ENCODE data around the gene TPO. TPM values are rescaled to one million over a fixed set of nuclear protein-coding genes. Genes with fewer than 3 reads are reported as not detected.
"Not testable (repeated sequence)": the region's sequence is repeated elsewhere in the genome, so short reads cannot be mapped to it uniquely, and the experiment has no call there.

Gene TPO
- total RNA-seq: not detected in 2 replicates

DNA sequence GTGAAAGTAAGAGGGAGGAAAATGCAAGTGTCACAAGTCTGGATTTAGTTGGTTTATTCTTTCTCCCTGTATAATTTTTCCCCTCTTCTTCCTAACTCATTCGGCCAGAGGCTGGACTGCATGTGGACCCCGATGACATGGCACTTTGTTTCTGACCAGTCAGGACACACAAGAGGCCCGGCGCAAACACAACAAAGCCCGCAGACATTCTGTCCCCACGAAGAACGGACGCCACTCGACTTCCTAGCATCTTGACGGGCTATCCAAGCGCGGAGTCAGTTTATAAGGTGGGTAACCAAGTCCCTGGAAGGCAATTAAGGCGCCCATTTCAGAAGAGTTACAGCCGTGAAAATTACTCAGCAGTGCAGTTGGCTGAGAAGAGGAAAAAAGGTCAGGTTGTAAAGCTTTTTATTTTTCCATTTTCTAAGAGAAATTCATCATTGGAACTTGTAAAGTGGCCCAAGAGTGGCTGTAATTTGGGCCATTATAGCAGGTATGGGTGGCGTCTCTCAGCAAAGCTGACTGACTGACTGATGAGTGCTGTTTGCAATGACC, at the start of gene TPO:
TPO (plus strand) TSS at position 308 of the 555 bp plus-strand sequence. CDS start 946 bp downstream, outside the sequence.
- DNase-seq: no peak

DNA sequence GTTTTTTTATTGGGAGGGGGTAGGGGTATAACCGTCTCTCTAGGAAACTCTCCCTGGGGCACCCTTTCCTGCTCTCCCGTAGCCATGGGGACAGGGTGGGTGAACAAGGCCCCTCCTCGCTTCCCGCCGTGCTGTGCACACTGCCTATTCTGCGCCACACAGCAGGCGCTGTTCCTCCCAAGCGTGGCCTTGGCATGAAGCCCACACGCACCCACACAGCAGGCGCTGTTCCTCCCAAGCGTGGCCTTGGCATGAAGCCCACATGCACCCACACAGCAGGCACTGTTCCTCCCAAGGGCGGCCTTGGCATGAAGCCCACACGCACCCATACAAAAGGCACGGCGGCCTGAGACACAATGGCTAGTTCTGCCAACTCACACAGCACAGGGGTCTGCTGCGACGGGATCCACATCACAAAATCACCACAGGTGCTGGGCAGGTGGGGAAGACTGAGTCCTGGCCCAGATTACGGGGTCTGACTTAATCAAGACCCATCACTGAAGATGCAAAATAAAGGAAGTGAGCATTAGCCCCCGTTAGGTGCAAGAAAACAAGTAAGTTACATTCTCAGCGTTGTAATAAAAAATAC, 46.6 kb upstream of the TPO start:
- DNase-seq: no peak

DNA sequence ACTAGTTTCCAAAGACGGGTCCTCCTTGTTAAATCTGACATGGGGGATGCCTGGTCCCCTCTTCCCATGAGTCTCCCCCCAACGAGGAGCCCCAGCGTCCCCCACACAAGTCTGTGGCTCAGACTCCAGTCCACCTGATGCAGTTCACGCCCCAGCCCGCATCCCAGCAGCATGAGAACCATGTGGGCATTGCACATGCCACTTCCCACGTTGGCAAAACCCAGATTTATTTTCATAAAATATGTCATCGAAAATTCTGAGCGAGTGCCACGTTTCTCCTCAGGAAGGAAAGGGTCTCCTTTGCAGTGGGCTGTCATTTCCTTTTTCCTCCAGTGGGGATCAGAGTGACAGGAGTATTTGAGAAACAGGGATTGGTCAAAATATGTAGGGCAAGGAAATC, 45.7 kb upstream of the TPO start:
- DNase-seq: no peak

DNA sequence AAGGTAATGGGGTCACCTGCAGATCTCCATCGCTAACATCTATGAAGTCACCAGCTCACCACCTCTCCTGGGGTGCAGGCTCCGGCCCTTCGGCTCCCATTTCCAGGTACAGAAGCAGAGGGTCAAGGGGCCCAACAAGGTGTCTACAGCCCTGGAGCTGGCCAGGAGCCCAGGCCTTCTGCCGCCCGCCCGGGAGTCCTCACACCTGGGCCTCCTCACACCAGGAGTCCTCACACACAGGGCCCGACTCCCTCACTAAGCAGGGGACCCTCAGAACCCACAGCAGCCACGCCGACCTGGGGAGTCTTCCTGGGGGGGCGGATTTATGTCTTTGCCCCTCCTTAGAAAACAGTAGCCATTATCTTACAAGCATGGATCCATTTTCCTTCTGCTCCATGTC, 43.4 kb upstream of the TPO start:
- DNase-seq: no peak

DNA sequence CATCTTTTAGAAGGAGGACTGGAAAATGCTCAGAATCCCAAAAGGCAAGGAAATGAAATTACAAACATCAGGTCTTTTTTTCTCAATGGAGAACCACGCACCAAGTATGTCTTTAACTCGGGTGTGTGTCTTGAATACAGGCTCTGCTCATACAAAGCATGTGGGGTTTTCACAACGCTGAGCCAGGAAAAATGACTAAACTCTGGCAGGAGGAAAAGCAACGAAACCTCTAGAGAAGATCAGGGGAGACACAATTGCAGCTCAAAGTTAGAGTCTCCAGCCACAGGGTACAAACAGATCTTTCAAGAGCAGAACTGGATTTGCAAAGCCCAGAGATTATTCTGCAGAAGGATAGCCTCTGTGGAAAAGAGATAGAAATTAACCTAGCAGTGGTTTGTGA, 42.8 kb upstream of the TPO start:
- DNase-seq: no peak

DNA sequence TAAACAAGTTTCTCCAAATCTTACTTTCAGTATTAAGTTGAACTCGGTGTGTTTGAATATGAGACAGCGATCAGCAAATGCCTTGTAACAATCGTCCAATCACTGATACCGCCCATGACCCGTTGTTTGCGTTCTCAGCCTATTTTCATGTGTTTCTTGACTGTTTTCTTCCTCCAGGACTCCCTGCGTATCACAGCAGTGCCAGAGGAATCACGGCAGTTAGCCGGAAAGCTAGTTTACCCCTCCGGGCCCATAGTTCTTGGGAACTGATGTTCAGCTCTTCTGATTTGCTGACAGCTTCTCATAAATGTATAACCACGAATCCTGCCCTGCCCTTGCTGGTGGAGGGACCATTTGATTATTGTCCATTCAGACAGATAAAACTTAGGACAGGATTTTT, 42.2 kb upstream of the TPO start:
- DNase-seq: no peak

DNA sequence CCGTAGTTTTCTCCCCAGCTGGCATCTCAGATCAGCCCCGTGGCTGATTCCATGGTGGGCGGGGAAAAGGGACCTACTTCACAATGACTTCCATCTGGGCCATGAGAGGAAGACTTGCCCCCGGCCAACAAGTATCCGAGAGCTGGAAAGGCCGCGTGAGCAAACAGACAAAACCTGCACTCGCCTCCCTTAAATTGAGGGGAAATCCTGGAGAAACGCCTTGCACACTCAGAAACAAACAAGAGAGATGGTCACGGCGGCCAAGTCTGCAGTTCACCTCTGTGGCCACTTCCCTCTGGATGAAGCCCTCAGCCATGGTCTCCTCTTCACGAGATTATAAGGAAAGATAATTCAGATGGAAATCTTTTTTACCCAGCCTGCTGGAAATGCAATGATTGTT, 39.4 kb upstream of the TPO start:
- no peak for DNase-seq

DNA sequence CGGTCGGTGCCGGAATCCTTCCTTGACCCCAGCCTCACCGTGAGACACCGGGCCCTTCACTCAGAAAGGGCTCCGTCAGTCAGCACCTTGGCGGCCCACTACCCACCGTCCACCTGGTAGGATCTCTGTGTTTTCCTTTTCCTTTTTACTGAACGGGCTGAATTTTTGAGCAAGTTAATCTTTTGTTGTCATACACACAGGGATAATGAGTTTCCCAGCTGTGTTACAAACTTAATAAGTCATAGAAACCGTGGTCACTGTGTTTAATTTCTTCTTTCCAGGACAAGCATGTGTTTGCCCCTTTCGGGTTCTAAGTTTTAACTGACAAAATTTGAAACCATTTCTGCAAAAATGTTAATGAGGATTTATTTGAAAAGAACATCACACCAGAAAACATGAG, 39.0 kb upstream of the TPO start:
- no peak for DNase-seq

DNA sequence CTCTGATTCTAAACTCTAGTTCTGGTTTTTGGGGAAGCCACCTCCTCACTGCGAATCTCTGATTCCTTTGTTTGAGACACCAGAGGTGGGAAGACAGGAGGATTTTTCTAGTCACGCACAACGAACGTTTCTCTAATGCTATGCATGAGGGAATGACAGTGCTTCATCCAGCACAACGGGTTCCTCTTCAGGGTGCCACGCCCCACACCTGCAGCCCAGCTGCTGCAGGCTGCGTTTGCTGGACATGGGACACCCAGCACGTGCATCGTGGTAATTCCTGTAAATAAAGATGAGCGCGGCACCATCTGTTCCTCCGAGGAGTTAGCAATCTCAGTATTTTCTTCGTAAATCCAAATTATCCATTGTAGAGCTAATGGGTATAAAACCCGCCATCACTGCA, 37.5 kb upstream of the TPO start:
- DNase-seq: no peak

DNA sequence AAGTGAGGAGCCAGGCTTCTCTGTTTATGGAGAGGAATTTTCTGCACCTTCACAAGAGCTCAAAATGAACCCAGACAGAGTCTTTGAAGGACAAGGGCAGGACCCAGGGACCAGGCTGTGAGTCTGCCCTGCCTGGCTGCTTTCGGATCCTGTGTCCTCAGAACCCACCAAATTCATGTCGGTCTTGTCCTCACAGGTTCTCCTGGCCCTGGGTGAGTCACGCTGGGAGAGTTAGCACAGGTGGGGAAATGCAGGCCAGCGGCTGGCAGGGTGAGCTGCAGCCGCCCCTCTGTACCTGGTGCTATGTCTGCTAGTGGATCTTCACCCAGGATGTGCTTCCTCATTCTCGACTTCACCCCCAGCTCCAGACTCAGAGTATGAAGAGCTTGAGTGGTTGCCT, 35.8 kb upstream of the TPO start:
- DNase-seq: no peak

DNA sequence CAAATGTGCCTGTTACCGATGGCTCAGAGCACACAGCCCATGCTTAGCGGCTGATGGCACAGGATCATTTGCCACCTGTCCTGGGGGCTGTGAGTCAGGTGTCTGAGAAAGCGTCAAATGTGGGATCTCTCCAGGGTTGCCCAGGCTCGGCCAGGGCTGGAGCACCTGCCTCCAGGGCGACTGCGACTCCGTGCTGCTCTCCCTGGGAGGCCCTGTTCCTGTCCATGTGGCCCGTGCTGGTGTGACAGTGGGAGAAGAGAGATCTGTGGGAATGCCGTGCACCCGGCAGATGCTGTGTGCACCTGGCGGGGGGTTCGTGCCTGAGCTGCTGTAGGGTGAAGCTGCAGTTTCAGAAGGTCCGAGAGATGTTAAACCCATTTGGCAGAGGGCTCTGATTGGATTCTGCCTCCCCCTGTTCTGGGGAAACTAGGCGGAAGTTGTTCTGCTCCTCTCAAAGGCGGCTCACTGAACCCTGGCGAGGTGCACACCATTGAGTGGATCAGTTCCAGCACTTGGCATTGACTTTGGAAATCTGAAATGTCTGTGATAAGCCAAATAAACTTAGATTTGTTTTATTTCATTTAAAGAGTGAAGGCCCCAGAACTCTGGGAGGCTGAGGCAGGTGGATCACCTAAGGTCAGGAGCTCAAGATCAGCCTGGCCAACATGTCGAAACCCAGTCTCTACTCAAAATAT, 34.7 kb upstream of the TPO start:
- DNase-seq: no peak

DNA sequence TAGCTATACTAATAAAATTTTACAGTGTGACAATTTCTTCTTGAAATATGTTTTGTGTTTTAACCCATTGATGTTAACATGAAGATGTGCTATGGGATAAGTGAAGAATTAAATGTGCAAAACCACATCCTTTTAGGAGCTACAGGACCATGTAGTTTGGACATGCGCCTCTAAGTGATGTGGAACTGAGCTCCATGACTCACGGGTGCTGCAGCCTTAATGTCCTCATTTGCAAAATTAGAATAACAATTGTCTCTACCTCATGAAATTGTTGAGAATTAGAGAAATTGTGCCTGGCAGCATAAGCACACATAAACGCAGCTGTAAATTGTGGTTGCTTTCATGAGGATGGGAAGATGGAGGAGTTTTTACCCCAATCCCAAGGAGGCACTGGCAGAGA, 31.6 kb upstream of the TPO start:
- no peak for DNase-seq

DNA sequence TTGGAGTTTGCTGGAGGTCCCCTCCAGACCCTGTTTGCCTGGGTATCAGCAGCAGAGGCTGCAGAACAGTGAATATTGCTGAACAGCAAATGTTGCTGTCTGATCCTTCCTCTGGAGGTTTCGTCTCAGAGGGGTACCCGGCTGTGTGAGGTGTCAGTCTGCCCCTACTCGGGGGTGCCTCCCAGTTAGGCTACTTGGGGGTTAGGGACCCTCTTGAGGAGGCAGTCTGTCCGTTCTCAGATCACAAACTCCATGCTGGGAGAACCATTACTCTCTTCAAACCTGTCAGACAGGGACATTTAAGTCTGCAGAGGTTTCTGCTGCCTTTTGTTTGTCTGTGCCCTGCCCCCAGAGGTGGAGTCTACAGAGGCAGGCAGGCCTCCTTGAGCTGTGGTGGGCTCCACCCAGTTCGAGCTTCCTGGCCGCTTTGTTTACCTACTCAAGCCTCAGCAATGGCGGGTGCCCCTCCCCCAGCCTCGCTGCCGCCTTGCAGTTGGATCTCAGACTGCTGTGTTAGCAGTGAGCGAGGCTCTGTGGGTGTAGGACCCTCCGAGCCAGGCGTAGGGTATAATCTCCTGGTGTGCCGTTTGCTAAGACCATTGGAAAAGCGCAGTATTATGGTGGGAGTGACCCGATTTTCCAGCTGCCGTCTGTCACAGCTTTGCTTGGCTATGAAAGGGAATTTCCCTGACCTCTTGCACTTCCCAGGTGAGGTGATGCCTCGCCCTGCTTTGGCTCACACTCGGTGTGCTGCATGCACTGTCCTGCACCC, 25.1 kb upstream of the TPO start:
- not testable (repeated sequence) for DNase-seq

DNA sequence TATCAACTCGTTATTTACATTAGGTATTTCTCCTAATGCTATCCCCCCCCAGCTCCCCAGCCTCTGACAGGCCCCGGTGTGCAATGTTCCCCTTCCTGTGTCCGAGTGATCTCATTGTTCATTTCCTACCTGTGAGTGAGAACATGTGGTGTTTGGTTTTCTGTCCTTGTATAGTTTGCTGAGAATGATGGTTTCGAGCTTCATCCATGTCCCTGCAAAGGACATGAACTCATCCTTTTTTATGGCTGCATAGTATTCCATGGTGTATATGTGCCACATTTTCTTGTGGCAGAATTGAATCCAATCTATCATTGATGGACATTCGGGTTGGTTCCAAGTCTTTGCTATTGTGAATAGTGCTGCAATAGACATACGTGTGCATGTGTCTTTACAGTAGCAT, 23.1 kb upstream of the TPO start:
- DNase-seq: not testable (repeated sequence)

DNA sequence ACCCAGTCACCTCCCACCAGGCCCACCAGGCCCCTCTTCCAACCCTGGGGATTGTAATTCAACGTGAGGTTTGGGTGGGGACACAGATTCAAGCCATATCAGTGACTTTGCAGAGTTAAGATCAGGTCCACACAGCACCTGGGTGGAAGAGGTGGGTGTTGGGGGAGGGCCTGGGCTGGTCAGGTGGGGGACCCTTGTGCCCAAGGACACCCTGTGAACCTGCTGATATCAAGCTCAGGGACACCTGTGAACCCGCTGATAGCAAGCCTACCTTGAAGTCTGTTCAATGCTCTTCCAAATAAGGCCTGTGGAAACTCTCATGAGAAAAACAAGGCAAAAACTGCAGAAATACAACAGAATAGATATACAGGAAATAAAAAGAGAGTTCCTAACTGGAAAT, 19.9 kb upstream of the TPO start:
- no peak for DNase-seq

DNA sequence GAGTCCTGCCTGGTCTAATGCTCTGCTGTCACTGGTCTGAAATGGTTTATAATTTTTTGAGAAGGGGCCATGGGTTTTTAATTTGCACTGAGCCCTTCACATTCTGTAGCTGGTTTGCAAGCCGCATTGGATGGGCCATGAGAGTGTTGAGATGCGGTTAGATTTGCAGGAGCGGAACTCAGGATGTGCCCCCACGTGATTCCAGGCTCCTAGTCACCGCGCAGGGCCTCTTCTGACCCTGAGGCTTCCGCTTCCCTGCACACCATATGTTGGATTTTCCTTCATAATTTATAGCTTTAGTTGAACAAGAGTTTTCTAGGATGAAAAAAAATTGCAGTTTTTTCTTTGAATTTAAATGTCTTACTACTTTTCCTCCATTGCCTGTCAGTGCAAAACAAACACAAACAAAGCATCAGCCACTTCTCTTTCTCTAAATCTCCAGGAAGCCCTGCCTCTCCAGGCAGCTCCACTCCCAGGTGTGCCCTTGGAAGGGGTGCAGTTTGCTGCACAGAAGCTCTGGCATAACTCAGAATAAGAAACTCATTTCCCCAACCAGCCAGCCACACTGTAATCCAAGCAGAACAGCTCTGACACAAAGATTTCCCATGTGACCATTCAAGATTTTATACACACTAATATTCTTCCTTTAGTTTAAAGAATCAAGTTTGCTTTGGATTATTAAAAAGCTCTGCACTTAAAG, 18.4 kb upstream of the TPO start:
- no peak for DNase-seq

DNA sequence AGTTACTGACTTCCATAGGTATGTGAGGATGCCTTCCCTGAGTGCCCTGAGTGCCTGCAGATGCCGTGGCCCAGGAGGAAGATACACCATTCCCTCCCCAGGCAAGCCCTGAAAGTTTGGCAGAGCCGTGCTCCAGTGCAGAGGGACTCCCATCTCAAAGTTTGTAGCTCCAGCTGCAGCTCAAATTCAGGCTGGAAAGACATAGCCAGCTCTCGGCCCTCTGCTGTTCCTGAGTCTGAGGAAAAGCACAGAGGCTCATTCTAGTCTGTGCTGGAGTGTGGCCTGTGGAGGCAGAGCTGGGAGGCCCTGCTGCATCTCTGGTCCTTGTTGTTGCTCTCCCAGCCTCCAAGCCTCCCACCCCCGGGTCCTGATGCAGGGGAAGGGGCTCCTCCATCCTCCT, 15.9 kb upstream of the TPO start:
- DNase-seq: no peak

DNA sequence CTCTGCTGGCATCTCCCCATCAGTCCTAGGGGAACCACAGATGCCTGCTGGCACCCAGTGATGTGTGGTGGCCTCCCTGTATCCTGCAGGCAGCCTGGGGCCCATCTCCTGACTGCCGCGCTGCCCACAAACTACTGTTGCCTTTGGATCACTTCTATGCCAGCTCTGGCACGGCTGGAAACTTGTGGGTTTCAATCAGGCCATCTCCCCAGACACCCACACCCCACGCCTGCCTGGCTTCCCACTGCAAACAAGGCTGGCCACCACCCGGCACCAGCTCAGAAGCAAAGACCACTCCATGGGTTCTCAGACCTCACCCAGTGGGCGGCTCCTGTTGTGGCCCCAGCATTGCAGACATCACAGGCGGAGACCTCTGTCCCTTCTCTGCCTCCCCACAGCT, 15.1 kb upstream of the TPO start:
- DNase-seq: no peak

DNA sequence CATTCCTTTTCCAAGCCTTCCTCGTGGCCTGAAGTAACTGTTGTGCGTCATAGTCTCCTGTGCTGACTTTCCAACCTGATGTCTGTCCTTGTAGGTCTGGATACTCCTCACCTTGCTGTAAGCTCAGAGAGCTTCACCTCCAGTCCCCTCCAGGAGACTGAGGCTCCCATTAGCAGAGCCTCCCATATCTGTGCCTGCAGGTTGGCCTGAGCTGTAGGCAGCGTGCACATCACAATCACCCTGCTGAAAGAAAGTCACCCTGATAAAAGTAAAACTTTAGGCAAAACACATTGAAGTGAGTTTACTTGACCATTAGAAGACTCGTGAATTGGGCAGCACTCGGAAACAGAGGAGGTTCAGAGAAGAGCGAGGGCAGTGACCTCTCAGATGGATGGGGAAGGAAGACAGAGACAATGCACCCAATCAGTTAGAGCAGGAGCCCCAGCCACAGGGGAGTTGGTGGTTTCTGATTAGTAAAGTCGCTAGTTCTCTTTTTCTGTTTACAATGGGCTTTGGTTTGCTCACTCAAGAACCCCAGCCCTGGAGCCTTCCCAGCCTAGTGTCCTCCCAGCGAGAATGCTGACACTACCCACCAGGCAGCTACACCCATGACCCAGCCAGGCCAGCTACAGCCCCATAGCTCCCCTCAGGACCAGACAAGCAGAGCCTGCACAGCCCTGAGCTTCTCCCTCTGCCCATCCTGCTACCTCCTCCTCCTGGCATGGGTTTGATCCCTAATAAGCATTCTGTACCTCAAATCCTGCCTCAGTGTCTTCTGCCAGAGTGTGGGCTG, 12.1 kb upstream of the TPO start:
- no peak for DNase-seq

DNA sequence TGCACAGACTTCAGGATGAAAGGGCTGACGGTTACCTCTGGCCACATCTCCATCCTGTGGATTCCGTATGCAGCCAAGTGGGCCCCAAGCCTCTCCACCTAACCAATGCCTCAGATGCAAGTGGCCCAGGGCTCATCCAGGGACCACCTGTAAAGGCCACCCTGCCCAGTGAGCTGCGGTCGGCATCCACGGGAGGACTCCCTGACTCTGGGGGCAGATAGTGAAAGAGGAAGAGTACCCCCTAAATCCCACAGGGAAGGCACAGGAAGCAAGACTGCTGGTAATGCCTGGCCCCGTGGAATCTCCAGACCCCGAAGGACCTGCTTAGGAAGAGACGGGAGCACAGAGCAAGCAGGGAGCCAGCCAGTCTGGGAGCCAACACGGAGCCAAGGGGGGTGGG, 11.2 kb upstream of the TPO start:
- DNase-seq: no peak

DNA sequence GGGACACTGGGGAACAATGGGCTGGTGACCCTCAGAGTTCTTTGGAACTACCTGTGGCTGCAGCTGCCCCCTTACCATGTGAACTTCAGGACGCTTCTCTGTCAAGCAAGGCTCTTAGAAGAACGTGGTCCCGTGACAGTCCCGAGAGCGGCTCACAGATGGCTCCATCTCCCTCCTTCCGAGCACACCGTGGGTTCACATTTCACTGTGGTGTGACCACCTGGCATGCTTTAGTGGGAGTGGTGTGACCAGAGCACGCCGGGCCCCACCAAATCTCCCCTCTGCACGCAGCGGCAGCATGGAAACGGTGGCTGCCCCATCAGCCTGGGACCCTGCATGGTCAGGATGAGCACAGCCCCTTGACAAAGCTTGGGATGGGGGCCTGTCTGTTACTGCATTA, 9.7 kb upstream of the TPO start:
- DNase-seq: no peak

DNA sequence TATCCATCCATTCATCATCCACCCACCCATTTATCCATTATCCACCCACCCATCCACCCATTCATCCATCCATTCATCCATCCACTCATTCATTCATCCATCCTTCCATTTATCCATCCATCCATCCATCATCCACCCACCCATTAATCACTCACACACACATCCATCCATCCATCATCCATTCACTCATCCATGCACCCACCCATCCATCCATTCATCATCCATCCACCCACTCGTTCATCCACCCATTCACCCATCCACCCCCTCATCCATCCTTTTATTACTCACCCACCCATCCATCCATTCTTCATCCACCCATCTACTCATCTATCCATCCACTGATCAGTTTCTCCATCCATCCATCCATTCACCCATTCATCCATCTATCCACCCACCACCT, 8.1 kb upstream of the TPO start:
- no peak for DNase-seq

All from dermis blood vessel endothelial cell (primary cell).